Neural cell (in vitro differentiated cells): ENCODE data around the gene HLA-DQB1. TPM values are rescaled to one million over a fixed set of nuclear protein-coding genes. Genes with fewer than 3 reads are reported as not detected.
"Not testable (repeated sequence)": the region's sequence is repeated elsewhere in the genome, so short reads cannot be mapped to it uniquely, and the experiment has no call there.

Experiments
- H2AFZ ChIP-seq: fragments of 200-600, 300-800 bp; sonication (generic), shearing (Covaris generic); 2 replicates; pipeline ENCODE4 v1.6.0; 2014; ENCODE audit warnings: low read depth, mild to moderate bottlenecking, antibody characterized with exemption, low read length, moderate library complexity
- H3F3A ChIP-seq: fragments of 200-600 bp; shearing (Covaris generic); 2 replicates; pipeline ENCODE4 v1.6.1; 2016; ENCODE audit warnings: mild to moderate bottlenecking, moderate library complexity, mixed read lengths, antibody characterized with exemption, low read length; ENCODE audit not compliant: insufficient read depth, poor library complexity, severe bottlenecking
- H3K27ac ChIP-seq: fragments of 200-600, 300-800 bp; sonication (generic), shearing (Covaris generic); 2 replicates; pipeline ENCODE4 v1.5.1; 2014; ENCODE audit warnings: mild to moderate bottlenecking, low read length, moderate library complexity
- H3K27me3 ChIP-seq: fragments of 300-800, 200-600 bp; sonication (generic), shearing (Covaris generic); 2 replicates; pipeline ENCODE4 v1.6.0; 2014; ENCODE audit warnings: mild to moderate bottlenecking, low read depth, low read length, moderate library complexity; ENCODE audit not compliant: insufficient read depth
- H3K36me3 ChIP-seq: fragments of 300-800, 200-600 bp; sonication (generic), shearing (Covaris generic); 2 replicates; pipeline ENCODE4 v1.5.1; 2014; ENCODE audit warnings: mild to moderate bottlenecking, antibody characterized with exemption, low read length, moderate library complexity; ENCODE audit not compliant: insufficient read depth
- H3K4me2 ChIP-seq: fragments of 300-800, 200-600 bp; sonication (generic), shearing (Covaris generic); 2 replicates; pipeline ENCODE4 v1.6.0; 2014; ENCODE audit warnings: mild to moderate bottlenecking, low read length
- H3K4me3 ChIP-seq: fragments of 300-800, 200-600 bp; sonication (generic), shearing (Covaris generic); 2 replicates; pipeline ENCODE4 v1.5.1; 2014; ENCODE audit warnings: mild to moderate bottlenecking, low read length, moderate library complexity
- H3K79me2 ChIP-seq: fragments of 200-600 bp; shearing (Covaris generic); replicated peaks from 2 replicates; pipeline ENCODE4 v1.6.0; 2014; ENCODE audit warnings: mild to moderate bottlenecking, low read length, moderate library complexity; ENCODE audit not compliant: insufficient read depth
- H3K9ac ChIP-seq: fragments of 300-800, 200-600 bp; sonication (generic), shearing (Covaris generic); 2 replicates; pipeline ENCODE4 v1.6.1; 2016; ENCODE audit warnings: mild to moderate bottlenecking, low read length, mixed read lengths
- H3K9me2 ChIP-seq: fragments of 200-600 bp; shearing (Covaris generic); 2 replicates; pipeline ENCODE4 v1.6.1; 2016; ENCODE audit warnings: mild to moderate bottlenecking, low read length, mixed read lengths; ENCODE audit not compliant: insufficient read depth
- H3K9me3 ChIP-seq: fragments of 200-600, 300-800 bp; sonication (generic), shearing (Covaris generic); 2 replicates; pipeline ENCODE4 v1.6.1; 2016; ENCODE audit warnings: mild to moderate bottlenecking, mixed run types, low read length, moderate library complexity, mixed read lengths
- H4K20me1 ChIP-seq: fragments of 200-600 bp; shearing (Covaris generic); 2 replicates; pipeline ENCODE4 v1.6.1; 2016; ENCODE audit warnings: mild to moderate bottlenecking, mixed run types; ENCODE audit not compliant: insufficient read depth
- EP300 ChIP-seq: fragments of 450-650 bp; conservative IDR thresholded peaks from 2 replicates; pipeline ENCODE4 v1.6.1; 2014; ENCODE audit warnings: antibody characterized with exemption, mild to moderate bottlenecking, moderate library complexity; ENCODE audit not compliant: poor library complexity, severe bottlenecking
- EZH2 ChIP-seq: fragments of 200-600, 300-800 bp; shearing (Covaris generic), sonication (generic); IDR thresholded peaks from 2 replicates; pipeline ENCODE4 v1.6.1; 2014; ENCODE audit warnings: antibody characterized with exemption, low read length, borderline replicate concordance, mild to moderate bottlenecking; ENCODE audit not compliant: insufficient read depth, poor library complexity, severe bottlenecking
- MXI1 ChIP-seq: fragments of 450-650 bp; conservative IDR thresholded peaks from 2 replicates; pipeline ENCODE4 v1.6.1; 2014; ENCODE audit warnings: antibody characterized with exemption, mild to moderate bottlenecking; ENCODE audit not compliant: poor library complexity, severe bottlenecking
- POLR2AphosphoS5 ChIP-seq: IDR thresholded peaks from 2 replicates; pipeline ENCODE4 v1.6.1; 2012
- RAD21 ChIP-seq: fragments of 450-650 bp; conservative IDR thresholded peaks from 2 replicates; pipeline ENCODE4 v1.6.1; 2014; ENCODE audit warnings: antibody characterized with exemption, mild to moderate bottlenecking, moderate library complexity
- SMC3 ChIP-seq: fragments of 450-650 bp; conservative IDR thresholded peaks from 2 replicates; pipeline ENCODE4 v1.6.1; 2014; ENCODE audit warnings: antibody characterized with exemption, mild to moderate bottlenecking, moderate library complexity; ENCODE audit not compliant: poor library complexity
- TAF1 ChIP-seq: IDR thresholded peaks from 2 replicates; pipeline ENCODE4 v1.6.1; 2012; ENCODE audit warnings: low read depth
- polyA plus RNA-seq: library from polyadenylated mRNA; depleted of rRNA; stranded (reverse); fragments of >200 nt; gene quantifications from 2 replicates; pipeline ENCODE4 v1.2.3, GENCODE V29; 2014
- TF ChIP-seq, protein P1 (sequence below): IDR thresholded peaks from 2 replicates; pipeline ENCODE4 v1.6.1; 2012; ENCODE audit warnings: borderline replicate concordance
- TF ChIP-seq, protein P2 (sequence below): fragments of 450-650 bp; IDR thresholded peaks from 2 replicates; pipeline ENCODE4 v1.5.1; 2014; ENCODE audit warnings: antibody characterized with exemption, mild to moderate bottlenecking, moderate library complexity; ENCODE audit not compliant: poor library complexity, severe bottlenecking

Gene HLA-DQB1
- polyA plus RNA-seq, 1 donor from 2014 or later = not detected

DNA sequence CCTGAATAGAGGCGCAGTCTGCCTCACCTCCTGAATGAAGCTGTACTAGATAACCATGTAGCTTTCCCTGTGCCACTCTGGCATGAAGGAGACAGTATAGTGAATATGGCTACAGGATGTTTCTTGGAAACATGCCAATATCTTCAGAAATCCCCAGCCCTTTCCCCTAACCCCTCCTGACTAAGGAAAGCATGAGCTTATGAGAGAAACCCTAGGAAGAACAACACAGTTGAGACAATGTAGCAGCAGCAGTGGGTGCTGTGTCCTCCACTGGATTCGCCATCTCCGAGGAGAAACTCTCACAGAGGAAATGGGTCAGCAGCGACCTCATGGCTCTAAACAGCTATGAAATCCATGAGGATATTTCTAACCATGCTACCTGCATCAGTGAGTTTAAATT, 22.6 kb downstream of the HLA-DQB1 start:
- Histone ChIP-seq H3K9me3 (no peaks in the 10 kb centered on the region), H2AFZ (no peak overlapping the region)

DNA sequence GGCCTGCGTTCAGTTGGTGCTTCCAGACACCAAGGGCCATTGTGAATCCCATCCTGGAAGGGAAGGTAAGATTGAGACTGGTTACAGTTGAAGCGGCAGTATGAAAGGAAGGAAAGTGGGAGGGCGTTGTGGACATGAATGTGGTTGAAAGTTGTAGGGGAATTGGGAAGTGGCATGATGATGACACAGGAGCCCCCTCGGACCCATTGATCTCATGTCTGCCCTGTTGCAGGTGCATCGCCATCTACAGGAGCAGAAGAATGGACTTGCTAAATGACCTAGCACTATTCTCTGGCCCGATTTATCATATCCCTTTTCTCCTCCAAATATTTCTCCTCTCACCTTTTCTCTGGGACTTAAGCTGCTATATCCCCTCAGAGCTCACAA, 23.7 kb downstream of the HLA-DQB1 start:
- no peaks in the 10 kb centered on the region for H3K27me3 ChIP-seq
- no peak overlapping the region for H2AFZ ChIP-seq
- H3K79me2 ChIP-seq = no peaks in the 10 kb centered on the region
- H4K20me1 ChIP-seq = no peaks in the 10 kb centered on the region
- no peak overlapping the region for H3K9ac ChIP-seq
- H3K4me2 ChIP-seq = no peak overlapping the region
- H3K27ac ChIP-seq = no peak overlapping the region
- H3K36me3 ChIP-seq = no peaks in the 10 kb centered on the region
- no peaks in the 10 kb centered on the region for H3K9me2 ChIP-seq
- no peak overlapping the region for H3K4me3 ChIP-seq
- TF ChIP-seq, protein P1, sequence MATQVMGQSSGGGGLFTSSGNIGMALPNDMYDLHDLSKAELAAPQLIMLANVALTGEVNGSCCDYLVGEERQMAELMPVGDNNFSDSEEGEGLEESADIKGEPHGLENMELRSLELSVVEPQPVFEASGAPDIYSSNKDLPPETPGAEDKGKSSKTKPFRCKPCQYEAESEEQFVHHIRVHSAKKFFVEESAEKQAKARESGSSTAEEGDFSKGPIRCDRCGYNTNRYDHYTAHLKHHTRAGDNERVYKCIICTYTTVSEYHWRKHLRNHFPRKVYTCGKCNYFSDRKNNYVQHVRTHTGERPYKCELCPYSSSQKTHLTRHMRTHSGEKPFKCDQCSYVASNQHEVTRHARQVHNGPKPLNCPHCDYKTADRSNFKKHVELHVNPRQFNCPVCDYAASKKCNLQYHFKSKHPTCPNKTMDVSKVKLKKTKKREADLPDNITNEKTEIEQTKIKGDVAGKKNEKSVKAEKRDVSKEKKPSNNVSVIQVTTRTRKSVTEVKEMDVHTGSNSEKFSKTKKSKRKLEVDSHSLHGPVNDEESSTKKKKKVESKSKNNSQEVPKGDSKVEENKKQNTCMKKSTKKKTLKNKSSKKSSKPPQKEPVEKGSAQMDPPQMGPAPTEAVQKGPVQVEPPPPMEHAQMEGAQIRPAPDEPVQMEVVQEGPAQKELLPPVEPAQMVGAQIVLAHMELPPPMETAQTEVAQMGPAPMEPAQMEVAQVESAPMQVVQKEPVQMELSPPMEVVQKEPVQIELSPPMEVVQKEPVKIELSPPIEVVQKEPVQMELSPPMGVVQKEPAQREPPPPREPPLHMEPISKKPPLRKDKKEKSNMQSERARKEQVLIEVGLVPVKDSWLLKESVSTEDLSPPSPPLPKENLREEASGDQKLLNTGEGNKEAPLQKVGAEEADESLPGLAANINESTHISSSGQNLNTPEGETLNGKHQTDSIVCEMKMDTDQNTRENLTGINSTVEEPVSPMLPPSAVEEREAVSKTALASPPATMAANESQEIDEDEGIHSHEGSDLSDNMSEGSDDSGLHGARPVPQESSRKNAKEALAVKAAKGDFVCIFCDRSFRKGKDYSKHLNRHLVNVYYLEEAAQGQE = no peak
- TF ChIP-seq TAF1 = no peak
- no peak for TF ChIP-seq RAD21
- no peak for TF ChIP-seq MXI1
- no peak for TF ChIP-seq EZH2
- TF ChIP-seq POLR2AphosphoS5 = no peak
- no peak for TF ChIP-seq EP300
- TF ChIP-seq, protein P2, sequence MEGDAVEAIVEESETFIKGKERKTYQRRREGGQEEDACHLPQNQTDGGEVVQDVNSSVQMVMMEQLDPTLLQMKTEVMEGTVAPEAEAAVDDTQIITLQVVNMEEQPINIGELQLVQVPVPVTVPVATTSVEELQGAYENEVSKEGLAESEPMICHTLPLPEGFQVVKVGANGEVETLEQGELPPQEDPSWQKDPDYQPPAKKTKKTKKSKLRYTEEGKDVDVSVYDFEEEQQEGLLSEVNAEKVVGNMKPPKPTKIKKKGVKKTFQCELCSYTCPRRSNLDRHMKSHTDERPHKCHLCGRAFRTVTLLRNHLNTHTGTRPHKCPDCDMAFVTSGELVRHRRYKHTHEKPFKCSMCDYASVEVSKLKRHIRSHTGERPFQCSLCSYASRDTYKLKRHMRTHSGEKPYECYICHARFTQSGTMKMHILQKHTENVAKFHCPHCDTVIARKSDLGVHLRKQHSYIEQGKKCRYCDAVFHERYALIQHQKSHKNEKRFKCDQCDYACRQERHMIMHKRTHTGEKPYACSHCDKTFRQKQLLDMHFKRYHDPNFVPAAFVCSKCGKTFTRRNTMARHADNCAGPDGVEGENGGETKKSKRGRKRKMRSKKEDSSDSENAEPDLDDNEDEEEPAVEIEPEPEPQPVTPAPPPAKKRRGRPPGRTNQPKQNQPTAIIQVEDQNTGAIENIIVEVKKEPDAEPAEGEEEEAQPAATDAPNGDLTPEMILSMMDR = no peak
- TF ChIP-seq SMC3 = no peak
- no peaks in the 10 kb centered on the region for H3K9me3 ChIP-seq
- no peaks in the 10 kb centered on the region for H3F3A ChIP-seq

More for the DNA sequence above, 22.6 kb downstream of the HLA-DQB1 start:
- no peaks in the 10 kb centered on the region for H3F3A ChIP-seq
- no peaks in the 10 kb centered on the region for H3K9me2 ChIP-seq
- no peaks in the 10 kb centered on the region for H3K79me2 ChIP-seq
- H4K20me1 ChIP-seq = no peaks in the 10 kb centered on the region
- no peak overlapping the region for H3K9ac ChIP-seq
- H3K27me3 ChIP-seq = no peaks in the 10 kb centered on the region
- no peak overlapping the region for H3K27ac ChIP-seq
- no peak overlapping the region for H3K4me2 ChIP-seq
- H3K36me3 ChIP-seq = no peaks in the 10 kb centered on the region
- TF ChIP-seq EZH2 (no peak), RAD21 (no peak), MXI1 (no peak), POLR2AphosphoS5 (no peak), EP300 (no peak), SMC3 (no peak), TAF1 (no peak)
- TF ChIP-seq, protein P1 = no peak
- TF ChIP-seq, protein P2 = no peak
- H3K4me3 ChIP-seq = no peak overlapping the region

DNA sequence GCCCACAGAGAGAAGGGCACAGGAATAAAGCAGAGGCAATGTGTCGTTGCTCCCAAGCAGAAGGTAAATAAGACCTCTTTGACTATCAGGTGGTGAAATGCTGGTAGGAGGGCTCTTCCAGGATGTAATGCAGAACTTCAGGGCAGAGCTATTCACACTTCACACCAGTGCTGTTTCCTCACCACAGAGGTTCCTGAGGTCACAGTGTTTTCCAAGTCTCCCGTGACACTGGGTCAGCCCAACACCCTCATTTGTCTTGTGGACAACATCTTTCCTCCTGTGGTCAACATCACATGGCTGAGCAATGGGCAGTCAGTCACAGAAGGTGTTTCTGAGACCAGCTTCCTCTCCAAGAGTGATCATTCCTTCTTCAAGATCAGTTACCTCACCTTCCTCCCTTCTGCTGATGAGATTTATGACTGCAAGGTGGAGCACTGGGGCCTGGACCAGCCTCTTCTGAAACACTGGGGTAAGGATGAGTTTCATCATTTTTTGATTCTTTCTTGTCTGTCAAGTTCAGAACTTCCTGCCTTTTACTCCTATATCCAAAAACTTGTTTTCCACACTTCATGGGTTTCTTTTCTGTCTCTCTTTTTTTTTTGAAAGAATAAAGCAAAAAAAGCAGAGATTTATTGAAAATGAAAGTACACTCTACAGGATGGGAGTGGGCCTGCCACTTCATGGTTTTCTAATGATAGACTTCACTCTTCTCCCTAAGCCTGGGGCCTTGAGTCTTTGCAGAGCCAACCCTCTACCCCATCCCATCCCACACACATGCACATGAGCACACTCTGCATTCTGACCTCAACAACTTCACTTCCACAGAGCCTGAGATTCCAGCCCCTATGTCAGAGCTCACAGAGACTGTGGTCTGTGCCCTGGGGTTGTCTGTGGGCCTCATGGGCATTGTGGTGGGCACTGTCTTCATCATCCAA, 24.4 kb downstream of the HLA-DQB1 start:
- H3K27me3 ChIP-seq, H3K4me2 ChIP-seq, H3K9ac ChIP-seq, H3F3A ChIP-seq, H3K79me2 ChIP-seq, H2AFZ ChIP-seq, H3K27ac ChIP-seq, H3K4me3 ChIP-seq, H3K9me3 ChIP-seq, H3K9me2 ChIP-seq, H4K20me1 ChIP-seq, H3K36me3 ChIP-seq: not testable (repeated sequence)
